Left forelimb (tissue), 1 donor: ENCODE measurements around the gene RYR3.

Experiments used
- DNase-seq: peaks from one replicate; pipeline ENCODE4 v3.0.0-alpha.2; 2018; ENCODE audit warnings: low spot score

The RYR3 gene

DNA sequence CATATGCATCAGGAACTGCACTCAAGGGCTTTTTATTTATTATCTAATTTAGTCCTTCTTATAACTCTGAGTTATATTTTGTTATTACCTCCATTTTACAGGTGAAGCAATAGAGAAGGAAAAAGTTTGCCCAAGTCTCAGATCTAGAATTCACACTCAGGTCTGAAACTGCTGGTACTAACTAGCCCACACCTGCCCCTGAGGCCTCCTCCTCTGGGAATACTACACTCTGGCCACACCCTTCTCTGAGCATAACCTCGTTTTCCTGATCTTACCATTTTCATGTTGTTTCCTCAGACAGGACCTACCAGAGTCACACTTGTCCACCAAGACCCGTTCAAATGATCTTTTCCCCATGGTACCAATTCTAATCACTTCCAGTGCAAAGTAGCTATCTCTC lies 563.4 kb downstream of the RYR3 start:
- no peak for DNase-seq

- no peak for DNase-seq
Observed at GRCh38 chr15:33882921-33883320, 572.2 kb downstream of the RYR3 start.

GRCh38 chr15:33888176-33888575 lies 577.4 kb downstream of the RYR3 start:
- no peak for DNase-seq

- no peak for DNase-seq
Observed at GRCh38 chr15:33894193-33894592, 583.4 kb downstream of the RYR3 start.

DNA sequence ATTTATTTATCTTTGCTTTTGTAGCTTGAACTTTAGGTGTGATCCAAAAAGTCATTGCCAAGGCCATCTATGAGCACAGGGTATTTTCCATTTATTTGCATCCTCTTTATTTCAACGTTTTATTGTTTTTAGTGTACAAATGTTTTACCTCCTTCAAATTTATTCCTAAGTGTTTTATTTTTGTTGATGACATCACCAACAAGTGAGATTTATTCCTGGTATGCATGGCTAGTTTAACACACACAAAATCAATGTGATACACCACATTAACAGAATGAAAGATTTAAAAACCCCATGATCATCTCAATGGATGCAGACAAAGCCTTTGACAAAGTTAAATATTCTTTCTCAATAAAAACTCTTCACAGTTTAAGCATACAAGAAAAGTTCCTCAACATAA lies 591.3 kb downstream of the RYR3 start:
- no peak for DNase-seq

GRCh38 chr15:33903661-33904060 lies 592.9 kb downstream of the RYR3 start:
- DNase-seq, result no peak

DNA sequence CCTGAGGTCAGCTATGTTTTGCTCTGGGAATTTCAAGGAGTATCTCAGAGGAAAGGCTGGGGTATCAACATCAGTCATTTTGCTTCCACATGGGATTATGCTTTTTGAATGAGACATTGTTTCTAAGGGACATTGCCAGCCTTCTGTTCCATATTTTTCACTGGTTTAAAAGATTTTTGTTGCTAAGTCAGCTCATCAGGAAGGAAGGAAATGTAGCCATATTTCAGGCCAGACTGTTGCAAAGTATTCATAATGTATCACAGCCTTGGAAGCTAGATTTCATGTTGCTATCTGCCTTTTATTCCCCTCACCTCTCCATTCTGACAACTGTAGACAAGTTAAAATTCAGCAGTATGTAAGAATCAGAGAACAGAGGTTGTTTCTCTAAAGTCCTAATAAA lies 596.6 kb downstream of the RYR3 start:
- DNase-seq, result no peak

GRCh38 chr15:33908406-33908805 lies 597.6 kb downstream of the RYR3 start:
- DNase-seq, result no peak

GRCh38 chr15:33910741-33911140 lies 600.0 kb downstream of the RYR3 start:
- no peak for DNase-seq

DNA sequence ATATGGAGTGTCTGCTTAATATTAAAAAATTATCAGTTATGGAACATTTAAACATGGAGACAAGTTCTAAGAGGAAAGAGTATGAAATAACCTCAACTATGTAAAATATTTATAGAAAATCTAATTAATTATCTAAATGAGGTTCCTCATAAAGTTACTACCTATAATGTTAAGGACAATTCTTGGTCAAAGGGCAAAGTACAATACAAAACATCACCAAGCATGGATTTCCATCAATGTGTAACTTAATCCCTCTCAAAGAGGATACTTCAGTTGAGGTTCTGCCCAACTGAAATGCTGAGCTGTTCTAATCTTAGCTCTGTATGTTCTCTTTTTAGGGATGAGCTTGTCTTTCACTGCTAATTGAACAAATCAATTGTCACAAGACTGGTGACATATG lies 601.6 kb downstream of the RYR3 start:
- no peak for DNase-seq

- no peak for DNase-seq
Observed at GRCh38 chr15:33913459-33913858, 602.7 kb downstream of the RYR3 start.
